GM19395 (cell line): Measurements from ENCODE around the gene DAGLB.
"Not testable (repeated sequence)": the region's sequence is repeated elsewhere in the genome, so short reads cannot be mapped to it uniquely, and the experiment has no call there.

Experiments
- ATAC-seq: cut with Tn5 transposase; IDR thresholded peaks from one replicate; pipeline ENCODE4 v1.9.1; 2021; ENCODE audit warnings: mild to moderate bottlenecking, moderate library complexity; ENCODE audit not compliant: unreplicated experiment

The DAGLB gene

DNA sequence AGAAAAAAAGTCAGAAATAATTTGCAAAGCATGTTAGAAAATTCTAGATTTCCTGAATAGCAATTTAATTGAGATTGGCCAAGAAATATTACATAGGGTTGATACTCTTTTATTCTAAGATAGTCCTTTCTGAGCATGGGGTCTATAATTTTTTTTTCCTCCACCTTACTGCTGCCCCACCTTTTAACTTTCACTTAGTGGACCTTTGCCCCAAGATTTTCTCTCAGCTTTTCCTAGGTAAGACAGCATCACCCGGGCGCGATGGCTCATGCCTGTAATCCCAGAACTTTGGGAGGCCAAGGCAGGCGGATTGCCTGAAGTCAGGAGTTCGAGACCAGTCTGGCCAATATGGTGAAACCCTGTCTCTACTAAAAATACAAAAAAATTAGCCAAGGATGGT is 69.2 kb downstream of the DAGLB start:
- ATAC-seq: not testable (repeated sequence)

- ATAC-seq: no peak
Observed at GRCh38 chr7:6376820-6377219, 70.9 kb downstream of the DAGLB start.

GRCh38 chr7:6375348-6376101 is 72.2 kb downstream of the DAGLB start:
- ATAC-seq: no peak

- no peak for ATAC-seq
Observed at GRCh38 chr7:6367701-6368211, 80.0 kb downstream of the DAGLB start.

- no peak for ATAC-seq
Observed at GRCh38 chr7:6365451-6365850, 82.3 kb downstream of the DAGLB start.

GRCh38 chr7:6360841-6361240 is 86.9 kb downstream of the DAGLB start:
- no peak for ATAC-seq

GRCh38 chr7:6359734-6360133 is 88.0 kb downstream of the DAGLB start:
- ATAC-seq: no peak
